AG09309 (cell line): Measurements from ENCODE around the gene SPACA5.
"Not testable (repeated sequence)": the region's sequence is repeated elsewhere in the genome, so short reads cannot be mapped to it uniquely, and the experiment has no call there.

Source experiments
- DNase-seq: peaks from one replicate; pipeline ENCODE4 v3.0.0-alpha.2; 2010; ENCODE audit warnings: low read depth
- H3K4me3 ChIP-seq: 2 replicates; pipeline ENCODE4 v1.5.1; 2011; ENCODE audit warnings: mild to moderate bottlenecking, low read depth, low read length, moderate library complexity; ENCODE audit not compliant: control insufficient read depth
- CTCF ChIP-seq: IDR thresholded peaks from 2 replicates; pipeline ENCODE4 v1.5.1; 2011; ENCODE audit warnings: mild to moderate bottlenecking, low read depth, low read length, inconsistent platforms; ENCODE audit not compliant: insufficient read depth, control insufficient read depth; ENCODE audit errors: missing control alignments

SPACA5 gene

GRCh38 chrX:48006688-48007087 lies at the start of gene SPACA5:
Gene SPACA5 (plus strand): TSS chrX:48006988. CDS start chrX:48007803, 815 bp downstream.
- not testable (repeated sequence) for DNase-seq, H3K4me3 ChIP-seq

GRCh38 chrX:47958206-47958605 lies 48.6 kb upstream of the SPACA5 start:
- H3K4me3 ChIP-seq, DNase-seq: not testable (repeated sequence)

GRCh38 chrX:47958761-47959342 lies 47.9 kb upstream of the SPACA5 start:
- TF ChIP-seq CTCF, result peak; percentile 15
- no peak for DNase-seq
- H3K4me3 ChIP-seq, result no peak overlapping the region

- no peak for TF ChIP-seq CTCF
- no peak overlapping the region for H3K4me3 ChIP-seq
- no peak for DNase-seq
These were observed 46.4 kb upstream of the SPACA5 start for GRCh38 chrX:47960406-47960805.

DNA sequence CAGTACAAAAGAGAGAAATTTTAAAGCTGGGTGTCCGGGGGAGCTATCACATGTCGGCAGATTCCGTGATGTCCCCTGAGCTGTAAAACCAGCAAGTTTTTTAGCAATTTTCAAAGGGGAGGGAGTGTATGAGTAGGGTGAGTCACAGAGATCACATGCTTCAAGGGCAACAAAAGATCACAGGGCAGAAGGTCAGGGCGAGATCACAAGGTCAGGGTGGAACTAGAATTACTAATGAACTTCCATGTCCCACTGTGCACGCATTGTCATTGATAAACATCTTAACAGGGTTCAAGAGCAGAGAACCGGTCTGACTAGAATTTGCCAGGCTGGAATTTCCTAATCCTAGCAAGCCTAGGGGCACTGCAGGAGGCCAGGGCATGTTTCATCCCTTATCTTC lies 45.0 kb upstream of the SPACA5 start:
- DNase-seq, H3K4me3 ChIP-seq: not testable (repeated sequence)

- not testable (repeated sequence) for H3K4me3 ChIP-seq, DNase-seq
These were observed 41.3 kb upstream of the SPACA5 start for GRCh38 chrX:47965526-47965925.

- no peak for TF ChIP-seq CTCF
- H3K4me3 ChIP-seq, result no peak overlapping the region
These were observed 33.6 kb upstream of the SPACA5 start for GRCh38 chrX:47973235-47973634.

GRCh38 chrX:47976254-47977151 lies 30.3 kb upstream of the SPACA5 start:
- TF ChIP-seq CTCF, result no peak
- H3K4me3 ChIP-seq, result no peak overlapping the region
- no peak for DNase-seq

More at GRCh38 chrX:47973235-47973634, 33.6 kb upstream of the SPACA5 start:
- no peak for DNase-seq
